Fibroblast of villous mesenchyme (primary cell): ENCODE results near the gene DOK6. TPM values are rescaled to one million over a fixed set of nuclear protein-coding genes. Genes with fewer than 3 reads are reported as not detected.

Source experiments
- DNase-seq: peaks from one replicate; pipeline ENCODE4 v3.0.0-alpha.2; 2010; ENCODE audit warnings: low read depth
- H3K4me3 ChIP-seq: 2 replicates; pipeline ENCODE4 v1.5.1; 2011; ENCODE audit warnings: low read depth, mild to moderate bottlenecking, low read length
- CTCF ChIP-seq: IDR thresholded peaks from 2 replicates; pipeline ENCODE4 v1.5.1; 2012; ENCODE audit warnings: low read depth, mild to moderate bottlenecking, low read length; ENCODE audit not compliant: insufficient read depth
- total RNA-seq: library from RNA; depleted of rRNA; stranded (reverse); fragments of >200 nt; gene quantifications from 2 replicates; pipeline ENCODE4 v1.2.3, GENCODE V29; 2012

DOK6 gene
- total RNA-seq, 1 donor = 6.9 TPM

- DNase-seq = no peak
- H3K4me3 ChIP-seq = no peak overlapping the region
- no peak for TF ChIP-seq CTCF
Observed at GRCh38 chr18:69697069-69697468, 296.4 kb downstream of the DOK6 start.

- no peak overlapping the region for H3K4me3 ChIP-seq
- no peak for DNase-seq
- no peak for TF ChIP-seq CTCF
Observed at GRCh38 chr18:69697689-69698088, 297.0 kb downstream of the DOK6 start.

- H3K4me3 ChIP-seq = no peak overlapping the region
- no peak for TF ChIP-seq CTCF
- no peak for DNase-seq
Observed at GRCh38 chr18:69701305-69701704, 300.6 kb downstream of the DOK6 start.

GRCh38 chr18:69703461-69703860 is 302.8 kb downstream of the DOK6 start:
- no peak overlapping the region for H3K4me3 ChIP-seq
- TF ChIP-seq CTCF = no peak
- no peak for DNase-seq

- no peak for DNase-seq
- H3K4me3 ChIP-seq = no peak overlapping the region
- no peak for TF ChIP-seq CTCF
Observed at GRCh38 chr18:69705987-69706386, 305.3 kb downstream of the DOK6 start.

- no peak for TF ChIP-seq CTCF
- no peak for DNase-seq
- no peak overlapping the region for H3K4me3 ChIP-seq
Observed at GRCh38 chr18:69708844-69709243, 308.2 kb downstream of the DOK6 start.

GRCh38 chr18:69715191-69715795 is 314.6 kb downstream of the DOK6 start:
- H3K4me3 ChIP-seq = no peak overlapping the region
- TF ChIP-seq CTCF = no peak
- no peak for DNase-seq
